ENCODE measurements around the gene VENTX. TPM values are rescaled to one million over a fixed set of nuclear protein-coding genes. Genes with fewer than 3 reads are reported as not detected.
"Not testable (repeated sequence)": the region's sequence is repeated elsewhere in the genome, so short reads cannot be mapped to it uniquely, and the experiment has no call there.

Gene VENTX
- total RNA-seq, 1 experiment from 2014 or later = not detected

- DNase-seq (ENCODE audit: low read depth) = no peak
Observed at GRCh38 chr10:133214468-133215410, 22.9 kb upstream of the VENTX start.

GRCh38 chr10:133215586-133215985 is 22.1 kb upstream of the VENTX start:
- no peak for DNase-seq (ENCODE audit: low read depth)

DNA sequence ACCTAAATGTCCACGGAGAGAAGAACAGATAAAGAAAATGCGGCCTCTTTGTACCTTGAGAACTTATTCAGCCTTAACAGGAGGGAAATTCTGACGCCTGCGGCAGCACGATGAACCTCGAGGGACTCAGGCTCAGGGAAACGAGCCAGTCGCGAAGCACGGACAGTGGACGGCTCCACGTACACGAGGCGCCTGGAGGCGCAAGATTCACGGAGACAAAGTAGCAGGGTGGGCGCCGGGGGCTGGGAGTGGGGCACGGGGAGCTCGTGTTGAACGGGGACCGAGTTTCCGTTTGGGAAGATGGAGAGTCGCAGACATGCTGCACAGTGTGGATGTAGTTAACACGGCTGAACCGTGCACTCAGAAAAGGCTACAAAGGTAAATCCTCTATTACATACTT is 20.9 kb upstream of the VENTX start:
- no peak for DNase-seq (ENCODE audit: low read depth)

- no peak for DNase-seq (ENCODE audit: low read depth)
Observed at GRCh38 chr10:133217800-133218589, 19.7 kb upstream of the VENTX start.

- no peak for DNase-seq (ENCODE audit: low read depth)
Observed at GRCh38 chr10:133218891-133219290, 18.8 kb upstream of the VENTX start.

GRCh38 chr10:133219782-133220181 is 17.9 kb upstream of the VENTX start:
- DNase-seq (ENCODE audit: low read depth) = no peak

GRCh38 chr10:133221331-133221730 is 16.3 kb upstream of the VENTX start:
- DNase-seq (ENCODE audit: low read depth) = no peak

- DNase-seq (ENCODE audit: low read depth) = not testable (repeated sequence)
Observed at GRCh38 chr10:133221756-133222155, 15.9 kb upstream of the VENTX start.

DNA sequence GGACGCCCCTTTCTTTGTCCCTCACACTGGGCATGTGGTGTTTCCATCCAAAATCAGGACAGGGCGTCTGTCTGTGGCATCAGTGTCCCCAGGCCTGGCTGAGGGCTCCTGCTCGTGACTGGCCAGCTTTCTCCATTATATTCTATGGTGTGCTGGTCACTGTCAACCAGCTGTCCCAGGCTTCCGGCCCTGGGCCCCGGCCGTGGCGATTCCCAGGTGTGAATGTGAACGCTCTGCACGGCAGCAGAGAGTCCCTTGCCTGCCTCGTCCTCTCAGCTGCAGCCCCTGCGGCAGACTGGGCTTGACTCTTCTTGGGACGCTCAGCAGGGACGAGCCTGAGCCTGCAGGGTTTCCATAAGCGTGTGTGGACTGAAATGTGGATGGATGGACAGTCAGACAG is 13.6 kb upstream of the VENTX start:
- no peak for DNase-seq (ENCODE audit: low read depth)

DNA sequence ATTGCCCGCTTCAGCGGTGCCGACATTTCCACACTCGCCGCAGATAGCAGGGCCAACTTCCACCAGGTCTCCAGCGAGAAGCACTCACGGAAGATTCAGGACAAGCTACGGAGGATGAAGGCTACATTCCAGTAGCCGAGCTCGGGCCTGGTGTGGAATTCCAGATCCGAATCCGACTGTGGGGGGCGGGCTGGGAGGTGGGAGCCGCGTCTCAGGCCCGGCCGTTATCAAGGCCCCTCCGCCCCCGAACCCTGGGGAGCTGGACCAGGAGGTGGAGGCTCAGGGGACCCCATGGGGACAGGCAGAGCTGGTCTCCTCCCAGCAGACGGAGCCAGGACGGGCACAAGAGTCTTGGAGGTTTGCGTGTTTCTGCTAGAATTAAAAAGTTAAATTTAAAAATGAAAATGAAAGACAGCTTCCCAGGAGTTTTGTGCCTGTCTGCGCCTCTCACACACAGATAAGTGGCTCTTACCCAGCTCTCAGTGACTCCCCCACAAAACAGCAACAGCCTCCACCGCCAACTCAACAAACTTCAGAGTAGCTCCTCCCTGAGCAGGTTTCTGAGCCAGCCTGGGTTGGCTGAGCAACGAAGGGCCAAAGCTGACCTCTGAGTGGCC is 12.8 kb upstream of the VENTX start:
- no peak for DNase-seq (ENCODE audit: low read depth)

DNA sequence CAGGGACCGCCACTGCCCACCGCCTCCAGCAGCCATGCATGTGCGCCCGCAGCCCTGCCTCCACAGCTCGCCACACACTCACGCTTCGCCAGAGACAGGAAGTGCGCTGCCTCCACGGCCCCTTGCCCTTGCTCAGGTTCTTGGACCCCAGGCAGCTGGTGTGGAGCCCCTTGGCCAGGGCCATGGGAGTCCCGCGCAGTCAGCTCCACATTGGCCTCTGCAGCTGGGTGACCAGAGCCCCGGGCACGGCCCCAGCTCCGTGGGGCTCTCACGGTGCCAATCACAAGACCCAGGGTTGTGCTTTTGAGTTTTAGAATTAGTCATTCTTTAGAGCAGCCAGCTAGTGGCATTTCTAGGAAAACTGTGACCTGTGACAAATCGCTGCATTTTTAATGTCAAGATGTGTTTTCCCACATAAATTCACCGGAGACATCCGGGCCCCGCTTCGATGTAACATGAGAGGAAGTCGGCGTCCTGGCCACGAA is 11.9 kb upstream of the VENTX start:
- DNase-seq (ENCODE audit: low read depth) = no peak

DNA sequence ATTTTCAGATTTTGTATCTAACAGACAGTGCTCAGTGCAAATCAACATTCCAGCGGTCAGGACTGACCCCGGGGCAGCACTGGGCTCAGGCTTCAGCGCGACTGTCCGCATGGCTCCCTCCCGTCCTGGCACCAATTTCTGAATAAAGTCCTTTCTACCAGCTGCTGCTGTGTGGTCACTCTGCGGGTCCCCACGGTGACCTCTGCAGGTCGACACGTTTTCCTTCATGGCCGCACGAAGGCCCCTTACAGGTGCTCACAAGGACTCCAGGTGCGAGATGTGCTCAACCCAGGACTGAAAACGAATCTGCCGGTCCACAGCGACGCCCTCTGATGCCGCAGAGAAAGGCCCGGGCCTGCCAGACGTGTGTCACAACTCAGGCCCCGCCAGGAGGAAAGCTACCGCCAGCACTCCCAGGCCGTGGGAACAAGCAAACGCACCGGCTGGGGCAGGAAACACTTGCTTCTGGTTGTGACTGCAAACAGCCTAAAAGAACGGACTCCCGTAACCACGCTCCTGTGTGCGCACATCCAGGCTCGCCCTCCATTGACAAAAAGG is 11.3 kb upstream of the VENTX start:
- DNase-seq (ENCODE audit: low read depth) = no peak

- DNase-seq (ENCODE audit: low read depth) = no peak
Observed at GRCh38 chr10:133227256-133227655, 10.4 kb upstream of the VENTX start.

DNA sequence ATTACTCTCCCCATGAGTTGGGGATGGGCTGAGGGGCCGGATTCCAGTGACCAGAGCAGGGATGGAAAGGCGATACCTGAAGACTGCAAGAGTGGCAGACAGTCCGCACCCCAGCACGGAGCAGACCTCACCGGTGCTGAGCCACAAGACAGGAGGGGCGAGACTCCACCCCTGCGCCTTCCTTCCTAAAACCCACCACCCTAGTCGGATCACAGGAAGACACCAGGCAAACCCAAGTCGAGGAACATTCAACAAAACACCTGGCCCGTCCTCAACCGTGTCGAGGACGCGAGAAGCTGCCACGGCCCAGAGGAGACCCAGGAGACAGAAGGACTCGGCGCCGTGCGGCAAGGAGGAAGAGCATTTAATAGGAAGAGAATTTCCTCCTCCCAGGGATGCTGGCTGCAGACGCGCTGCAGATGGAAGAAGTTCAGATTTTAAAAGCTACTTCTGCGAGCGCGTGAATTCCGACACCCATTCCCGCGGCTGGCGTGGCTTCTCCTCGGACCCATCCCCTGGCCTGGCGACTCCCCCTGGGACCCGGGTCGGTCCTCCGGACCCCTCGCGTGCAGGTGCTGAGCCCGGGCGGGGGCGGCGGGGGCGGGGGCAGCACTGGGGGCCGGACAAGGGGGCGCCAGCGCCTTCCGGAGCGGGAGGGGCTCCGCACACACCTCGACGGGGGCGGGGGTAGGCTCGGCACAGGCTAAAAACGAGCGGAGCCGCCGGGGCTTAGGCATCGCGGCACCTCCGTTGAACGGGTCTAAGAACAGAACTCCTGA is 8.2 kb upstream of the VENTX start:
- no peak for DNase-seq (ENCODE audit: low read depth)

- DNase-seq (ENCODE audit: low read depth) = no peak
Observed at GRCh38 chr10:133230044-133230361, 7.7 kb upstream of the VENTX start, which contains the start of gene UTF1. Gene UTF1 (plus strand): TSS chr10:133230217. CDS start chr10:133230289, 72 bp downstream.

- no peak for DNase-seq (ENCODE audit: low read depth)
Observed at GRCh38 chr10:133230387-133231195, 7.1 kb upstream of the VENTX start.

DNA sequence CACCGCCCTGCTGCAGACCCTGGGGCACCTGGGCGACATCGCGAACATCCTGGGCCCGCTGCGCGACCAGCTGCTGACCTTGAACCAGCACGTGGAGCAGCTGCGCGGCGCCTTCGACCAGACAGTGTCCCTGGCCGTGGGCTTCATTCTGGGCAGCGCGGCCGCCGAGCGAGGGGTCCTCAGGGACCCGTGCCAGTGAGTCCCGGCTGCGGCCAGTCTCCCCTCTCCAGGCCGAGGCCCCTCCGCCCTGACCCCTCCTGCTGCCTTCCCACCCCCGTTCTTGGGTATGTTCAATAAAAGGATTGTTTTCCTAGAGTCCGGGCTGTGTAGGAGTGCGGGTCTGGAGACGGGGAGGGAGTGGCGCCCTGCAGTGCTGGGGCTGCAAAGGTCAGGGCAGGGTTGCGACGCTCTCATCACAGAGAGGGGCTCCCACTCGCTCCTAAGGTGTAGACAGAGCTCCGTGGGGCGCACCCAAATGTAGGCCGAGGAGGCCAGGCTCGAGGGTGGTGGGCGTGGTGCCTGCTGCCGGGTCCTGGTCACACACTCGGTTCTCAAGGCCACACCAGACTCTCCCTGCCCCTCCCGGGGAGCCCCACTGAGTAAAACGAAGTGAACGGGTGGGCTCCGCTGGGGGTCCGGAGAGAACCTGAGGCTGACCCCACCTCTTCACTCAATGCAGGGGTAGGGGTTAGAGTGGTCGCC is 6.3 kb upstream of the VENTX start:
- no peak for DNase-seq (ENCODE audit: low read depth)

- no peak for DNase-seq (ENCODE audit: low read depth)
Observed at GRCh38 chr10:133231946-133232574, 5.6 kb upstream of the VENTX start.

GRCh38 chr10:133234796-133235195 is 2.9 kb upstream of the VENTX start:
- not testable (repeated sequence) for DNase-seq (ENCODE audit: low read depth)
